ENCODE measurements around the gene GCGR.

DNA sequence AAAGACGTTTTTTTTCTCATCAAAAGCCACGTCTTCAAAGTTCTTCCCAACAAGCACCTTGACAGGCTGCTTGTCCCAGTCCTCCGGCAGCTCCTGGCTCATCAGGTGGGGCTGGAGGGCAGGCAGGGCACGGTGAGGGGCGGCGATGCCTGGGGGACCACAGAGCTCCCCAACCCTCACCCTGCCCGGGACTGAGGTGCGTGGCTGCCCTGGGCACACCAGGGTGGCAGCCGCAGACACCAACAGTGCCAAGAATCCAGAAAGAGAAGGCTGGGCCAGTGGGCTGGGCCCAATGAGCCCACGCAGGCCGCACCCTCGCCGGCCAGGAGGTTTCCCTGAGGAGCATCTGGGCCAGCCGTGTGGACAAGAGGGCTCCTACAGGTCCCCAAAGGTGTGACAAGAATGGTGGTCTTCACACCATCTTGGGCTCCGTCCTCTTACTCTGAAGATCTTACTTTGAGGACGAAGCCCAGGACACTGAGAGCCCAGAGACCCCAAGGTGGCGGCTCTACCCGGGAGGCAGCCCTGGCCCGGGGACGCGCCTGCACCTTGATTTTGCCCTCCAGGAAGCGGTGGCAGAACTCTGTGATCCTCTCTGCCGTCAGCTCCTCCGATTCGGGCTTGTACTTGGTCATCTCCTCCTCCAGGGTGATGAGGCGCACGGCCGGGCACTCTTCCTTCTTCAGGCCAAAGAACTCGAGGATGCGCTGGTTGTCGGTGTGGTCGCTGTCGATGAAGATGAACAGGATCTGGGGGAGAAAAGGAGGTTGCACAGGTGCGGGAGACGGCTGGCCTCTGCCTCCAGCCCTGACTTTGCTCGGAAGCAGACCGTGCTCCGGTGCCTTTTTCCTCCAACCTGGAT, 42.2 kb downstream of the GCGR start:
- TF ChIP-seq POLR2AphosphoS5 (IDR thresholded peaks at IDR 0.05; ENCODE audit: low read depth) (no peak), JUNB (IDR thresholded peaks at IDR 0.05; ENCODE audit: unreplicated experiment) (no peak), ZNF114 (CRISPR knock-in tag; IDR thresholded peaks at IDR 0.05) (no peak), EZH2 (IDR thresholded peaks at IDR 0.05; ENCODE audit: low read depth, unreplicated experiment) (no peak), EZH2phosphoT487 (IDR thresholded peaks at IDR 0.05; ENCODE audit: unreplicated experiment) (no peak), REST (IDR thresholded peaks at IDR 0.05; ENCODE audit: unreplicated experiment) (no peak), CREB1 (CRISPR knock-in tag; IDR thresholded peaks at IDR 0.05; ENCODE audit: low read depth) (no peak), ZNF462 (CRISPR knock-in tag; IDR thresholded peaks at IDR 0.05) (no peak)
- TF ChIP-seq, protein P1, sequence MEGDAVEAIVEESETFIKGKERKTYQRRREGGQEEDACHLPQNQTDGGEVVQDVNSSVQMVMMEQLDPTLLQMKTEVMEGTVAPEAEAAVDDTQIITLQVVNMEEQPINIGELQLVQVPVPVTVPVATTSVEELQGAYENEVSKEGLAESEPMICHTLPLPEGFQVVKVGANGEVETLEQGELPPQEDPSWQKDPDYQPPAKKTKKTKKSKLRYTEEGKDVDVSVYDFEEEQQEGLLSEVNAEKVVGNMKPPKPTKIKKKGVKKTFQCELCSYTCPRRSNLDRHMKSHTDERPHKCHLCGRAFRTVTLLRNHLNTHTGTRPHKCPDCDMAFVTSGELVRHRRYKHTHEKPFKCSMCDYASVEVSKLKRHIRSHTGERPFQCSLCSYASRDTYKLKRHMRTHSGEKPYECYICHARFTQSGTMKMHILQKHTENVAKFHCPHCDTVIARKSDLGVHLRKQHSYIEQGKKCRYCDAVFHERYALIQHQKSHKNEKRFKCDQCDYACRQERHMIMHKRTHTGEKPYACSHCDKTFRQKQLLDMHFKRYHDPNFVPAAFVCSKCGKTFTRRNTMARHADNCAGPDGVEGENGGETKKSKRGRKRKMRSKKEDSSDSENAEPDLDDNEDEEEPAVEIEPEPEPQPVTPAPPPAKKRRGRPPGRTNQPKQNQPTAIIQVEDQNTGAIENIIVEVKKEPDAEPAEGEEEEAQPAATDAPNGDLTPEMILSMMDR (conservative IDR thresholded peaks at IDR 0.05; ENCODE audit: low read depth in 2 of 2) = no peak
- TF ChIP-seq, protein P2, sequence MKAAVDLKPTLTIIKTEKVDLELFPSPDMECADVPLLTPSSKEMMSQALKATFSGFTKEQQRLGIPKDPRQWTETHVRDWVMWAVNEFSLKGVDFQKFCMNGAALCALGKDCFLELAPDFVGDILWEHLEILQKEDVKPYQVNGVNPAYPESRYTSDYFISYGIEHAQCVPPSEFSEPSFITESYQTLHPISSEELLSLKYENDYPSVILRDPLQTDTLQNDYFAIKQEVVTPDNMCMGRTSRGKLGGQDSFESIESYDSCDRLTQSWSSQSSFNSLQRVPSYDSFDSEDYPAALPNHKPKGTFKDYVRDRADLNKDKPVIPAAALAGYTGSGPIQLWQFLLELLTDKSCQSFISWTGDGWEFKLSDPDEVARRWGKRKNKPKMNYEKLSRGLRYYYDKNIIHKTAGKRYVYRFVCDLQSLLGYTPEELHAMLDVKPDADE (IDR thresholded peaks at IDR 0.05) = no peak

Measured in GM23338 (cell line).